HG02938 (cell line): ENCODE results near the gene LHFPL2.
"Not testable (repeated sequence)": the region's sequence is repeated elsewhere in the genome, so short reads cannot be mapped to it uniquely, and the experiment has no call there.

ENCODE experiments used
- ATAC-seq: cut with Tn5 transposase; IDR thresholded peaks from one replicate; pipeline ENCODE4 v1.9.1; 2021; ENCODE audit warnings: mild to moderate bottlenecking, moderate library complexity; ENCODE audit not compliant: unreplicated experiment

The LHFPL2 gene

GRCh38 chr5:78621291-78621738, 27.3 kb downstream of the LHFPL2 start:
- no peak for ATAC-seq

- ATAC-seq, result not testable (repeated sequence)
Observed at GRCh38 chr5:78620119-78620518, 28.5 kb downstream of the LHFPL2 start.

- ATAC-seq, result no peak
Observed at GRCh38 chr5:78618303-78618702, 30.3 kb downstream of the LHFPL2 start.

GRCh38 chr5:78615697-78616096, 32.9 kb downstream of the LHFPL2 start:
- ATAC-seq, result no peak

GRCh38 chr5:78614816-78615215, 33.8 kb downstream of the LHFPL2 start:
- ATAC-seq, result no peak

- ATAC-seq, result no peak
Observed at GRCh38 chr5:78613756-78614155, 34.8 kb downstream of the LHFPL2 start.

- ATAC-seq, result no peak
Observed at GRCh38 chr5:78613151-78613533, 35.4 kb downstream of the LHFPL2 start.

GRCh38 chr5:78612227-78613150, 36.1 kb downstream of the LHFPL2 start:
- ATAC-seq, result no peak

GRCh38 chr5:78611126-78611605, 37.4 kb downstream of the LHFPL2 start:
- no peak for ATAC-seq

GRCh38 chr5:78610636-78611035, 37.9 kb downstream of the LHFPL2 start:
- ATAC-seq, result no peak

GRCh38 chr5:78610163-78610583, 38.4 kb downstream of the LHFPL2 start:
- ATAC-seq, result no peak

- no peak for ATAC-seq
Observed at GRCh38 chr5:78607864-78608263, 40.7 kb downstream of the LHFPL2 start.

- ATAC-seq, result no peak
Observed at GRCh38 chr5:78606241-78606640, 42.3 kb downstream of the LHFPL2 start.

GRCh38 chr5:78605611-78606010, 43.0 kb downstream of the LHFPL2 start:
- ATAC-seq, result no peak

- ATAC-seq, result no peak
Observed at GRCh38 chr5:78604689-78605285, 43.8 kb downstream of the LHFPL2 start.

GRCh38 chr5:78603636-78604175, 44.9 kb downstream of the LHFPL2 start:
- no peak for ATAC-seq

- no peak for ATAC-seq
Observed at GRCh38 chr5:78602400-78602799, 46.2 kb downstream of the LHFPL2 start.

GRCh38 chr5:78601559-78602314, 46.8 kb downstream of the LHFPL2 start:
- no peak for ATAC-seq

- no peak for ATAC-seq
Observed at GRCh38 chr5:78600687-78601414, 47.7 kb downstream of the LHFPL2 start.

- ATAC-seq, result no peak
Observed at GRCh38 chr5:78598973-78599372, 49.6 kb downstream of the LHFPL2 start.
